Common myeloid progenitor, CD34-positive (primary cell): ENCODE results near the gene IQGAP3.

Source experiments
- CTCF ChIA-PET: fragments of 350-600 bp; sonication (Branson Sonifier 250); formaldehyde crosslinking; loops from one replicate; lab custom pipeline; 2021; ENCODE audit warnings: antibody characterized with exemption; lab: Charles Lee
- POLR2A ChIA-PET: fragments of 350-600 bp; sonication (Branson Sonifier 250); formaldehyde crosslinking; loops from one replicate; lab custom pipeline; 2021; ENCODE audit warnings: antibody characterized with exemption; lab: Charles Lee
- DNase-seq, 3 donors: peaks; one replicate each; pipeline versions ENCODE4 v3.0.0 to v3.0.0-alpha.2; 2013
- H3K27ac ChIP-seq, 2 experiments: 1 replicate in 1 of 2; 2 replicates in 1 of 2; pipeline ENCODE4 v1.7.0; 2013; ENCODE audit warnings: inconsistent platforms in 2 of 2, low read length in 2 of 2, mild to moderate bottlenecking in 2 of 2, low read depth in 1 of 2, moderate library complexity in 1 of 2; ENCODE audit not compliant: severe bottlenecking in 2 of 2, insufficient read depth in 1 of 2, poor library complexity in 1 of 2
- H3K27me3 ChIP-seq, 5 experiments: replicated peaks in 2 of 5; 1 replicate in 3 of 5; 2 replicates in 2 of 5; pipeline versions ENCODE4 v1.6.1 to v1.7.0; 2013; ENCODE audit warnings: low read length in 4 of 5, mild to moderate bottlenecking in 2 of 5, moderate library complexity in 2 of 5, inconsistent platforms in 1 of 5; ENCODE audit not compliant: insufficient read depth in 5 of 5, control insufficient read depth in 4 of 5
- H3K36me3 ChIP-seq, 4 experiments: 1 replicate in 2 of 4; 2 replicates in 2 of 4; pipeline versions ENCODE4 v1.6.1 to v1.7.0; 2013; ENCODE audit warnings: low read length in 3 of 4, control low read depth in 1 of 4, mild to moderate bottlenecking in 1 of 4; ENCODE audit not compliant: control insufficient read depth in 4 of 4, insufficient read depth in 4 of 4
- H3K4me1 ChIP-seq, 4 experiments: 1 replicate in 3 of 4; 2 replicates in 1 of 4; pipeline versions ENCODE4 v1.6.1 to v1.7.1; 2013; ENCODE audit warnings: low read length in 3 of 4, mild to moderate bottlenecking in 3 of 4, control low read depth in 1 of 4, inconsistent platforms in 1 of 4, moderate library complexity in 1 of 4; ENCODE audit not compliant: control insufficient read depth in 4 of 4, insufficient read depth in 4 of 4; ENCODE audit errors: control extremely low read depth in 1 of 4
- H3K4me3 ChIP-seq, 7 experiments: 1 replicate in 4 of 7; 2 replicates in 3 of 7; pipeline versions ENCODE4 v1.5.1 to v1.7.0; 2013; ENCODE audit warnings: mild to moderate bottlenecking in 7 of 7, low read length in 6 of 7, moderate library complexity in 6 of 7, inconsistent platforms in 2 of 7, low read depth in 2 of 7, control low read depth in 1 of 7; ENCODE audit not compliant: insufficient read depth in 4 of 7, control insufficient read depth in 1 of 7; ENCODE audit errors: extremely low read depth in 1 of 7
- H3K9me3 ChIP-seq, 5 experiments: 1 replicate in 4 of 5; 2 replicates in 1 of 5; pipeline versions ENCODE4 v1.6.1 to v1.7.1; 2013; ENCODE audit warnings: low read length in 4 of 5, mild to moderate bottlenecking in 2 of 5, inconsistent platforms in 1 of 5, low read depth in 1 of 5, moderate library complexity in 1 of 5; ENCODE audit not compliant: control insufficient read depth in 4 of 5, insufficient read depth in 2 of 5; ENCODE audit errors: control extremely low read depth in 1 of 5
- WGBS: methylation state at CpG from one replicate; pipeline ENCODE4 v1.1.5; 2013; ENCODE audit not compliant: insufficient coverage; 5-methylcytosine and 5-hydroxymethylcytosine counted together

IQGAP3 gene

DNA sequence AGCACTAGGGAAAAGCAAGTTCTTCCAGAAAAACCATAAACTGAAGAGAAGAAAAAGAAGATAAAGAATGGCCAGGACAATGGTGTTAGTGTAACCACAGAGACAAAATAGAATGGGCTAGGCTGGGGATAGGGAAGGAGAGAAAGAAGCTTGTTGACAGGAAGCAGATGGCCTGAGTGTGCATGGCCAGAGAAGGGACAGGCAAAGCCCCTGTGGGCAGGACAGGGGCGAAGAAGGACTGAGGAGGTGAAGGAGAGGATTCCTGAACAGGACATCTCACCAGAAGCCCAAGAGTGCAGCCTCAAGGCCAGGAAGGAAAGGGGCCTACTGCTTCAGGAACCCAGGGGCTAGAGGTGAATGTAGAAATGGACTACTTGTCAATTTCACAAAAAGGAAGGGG, 29.3 kb downstream of the IQGAP3 start:
- Histone ChIP-seq H3K4me3 (no peak overlapping the region), H3K4me1 (peaks cover 0 to 33% (median 19%) of the 10 kb centered on the region in 4 experiments), H3K9me3 (no peaks in the 10 kb centered on the region), H3K27ac (no peak overlapping the region), H3K36me3 (peaks cover 6 to 56% (median 22%) of the 10 kb centered on the region in 4 experiments), H3K27me3 (no peaks in the 10 kb centered on the region)
- POLR2A ChIA-PET = interaction anchor here (0.6 kb wide), 1 partner anchor 12 kb away, joined by 3 read pairs; no protein-coding TSS in a partner anchor
- peak in 2 of 3 donors; percentile 4 to 7 for DNase-seq
- CTCF ChIA-PET = interaction anchor here (0.6 to 1.8 kb wide), 3 partner anchors 12 to 62 kb away, joined by 3 to 6 read pairs (median 5); no protein-coding TSS in a partner anchor
- WGBS = 40% methylated on average over 1 of the region's 1 CpG

DNA sequence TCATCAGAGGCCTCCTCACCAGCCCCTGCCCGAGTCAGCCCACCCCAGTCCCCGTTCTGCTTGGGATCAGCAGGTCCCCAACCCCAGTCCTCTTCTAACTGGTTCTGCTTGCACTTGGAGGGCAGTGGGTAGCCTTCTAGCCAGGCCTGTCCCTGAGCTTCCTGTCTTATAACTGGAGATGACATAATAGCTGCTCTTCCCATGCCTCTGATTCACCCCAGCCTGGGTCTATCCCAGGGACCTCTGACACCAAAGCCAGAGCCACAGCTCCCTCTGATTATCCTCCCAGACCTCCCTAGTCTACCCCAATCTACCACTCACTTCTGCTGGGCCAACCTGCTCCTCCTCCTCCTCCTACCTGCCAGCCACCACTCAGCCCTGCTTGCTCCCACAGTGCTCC, 31.4 kb downstream of the IQGAP3 start:
- H3K27ac ChIP-seq = no peak overlapping the region
- POLR2A ChIA-PET = interaction anchor here (0.9 kb wide), 1 partner anchor 16 kb away, joined by 3 read pairs; no protein-coding TSS in a partner anchor

DNA sequence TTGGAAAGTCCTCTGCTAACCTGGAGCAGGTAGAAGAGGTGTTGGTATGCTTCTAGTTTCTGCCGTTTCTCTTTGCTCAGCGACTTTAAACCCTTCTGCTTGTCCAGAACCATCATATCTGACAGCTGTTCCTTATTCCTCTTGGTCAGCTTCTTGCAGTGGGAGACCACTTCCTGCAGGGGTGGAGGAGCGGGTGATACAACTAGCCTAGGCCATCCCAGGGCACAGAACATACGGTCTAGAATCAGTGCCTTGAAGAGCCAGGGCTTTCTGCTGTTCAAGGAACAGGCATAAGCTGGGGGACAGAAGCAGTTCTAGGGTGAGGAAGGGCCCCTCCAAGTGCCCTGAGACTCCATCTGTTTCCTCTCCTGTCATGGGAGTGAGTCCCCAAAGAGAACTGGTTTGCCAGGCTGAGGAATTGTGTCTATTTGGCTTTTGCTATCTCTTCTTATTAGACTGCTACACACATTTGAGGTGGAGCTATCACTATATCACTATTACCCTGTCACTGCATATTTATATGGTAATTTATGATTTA, 32.5 kb downstream of the IQGAP3 start:
- no peak overlapping the region for H3K4me3 ChIP-seq
- peak overlapping the region in 1 of 2 experiments; percentile 20 for H3K27ac ChIP-seq
- no peaks in the 10 kb centered on the region for H3K27me3 ChIP-seq
- peaks cover 0 to 33% (median 19%) of the 10 kb centered on the region in 4 experiments for H3K4me1 ChIP-seq
- DNase-seq = peak in 2 of 3 donors; percentile 51 to 57
- POLR2A ChIA-PET = interaction anchor here (0.9 kb wide), 1 partner anchor 15 kb away, joined by 3 read pairs; no protein-coding TSS in a partner anchor
- CTCF ChIA-PET = interaction anchor here (0.5 to 2.3 kb wide), 7 partner anchors 8 to 120 kb away, joined by 3 to 9 read pairs (median 4); no protein-coding TSS in a partner anchor
- H3K36me3 ChIP-seq = peaks cover 2 to 57% (median 19%) of the 10 kb centered on the region in 4 experiments
- no peaks in the 10 kb centered on the region for H3K9me3 ChIP-seq
- 0% methylated on average over 2 of the region's 4 CpGs for WGBS

More for the DNA sequence above, 31.4 kb downstream of the IQGAP3 start:
- no peak for DNase-seq
- Histone ChIP-seq H3K4me3 (no peak overlapping the region), H3K27me3 (no peaks in the 10 kb centered on the region), H3K36me3 (peaks cover 2 to 50% (median 15%) of the 10 kb centered on the region in 4 experiments), H3K4me1 (peaks cover 0 to 33% (median 19%) of the 10 kb centered on the region in 4 experiments), H3K9me3 (no peaks in the 10 kb centered on the region)
- CTCF ChIA-PET = interaction anchor here (1.0 to 1.4 kb wide), 4 partner anchors 9 to 119 kb away, joined by 3 to 4 read pairs (median 3); no protein-coding TSS in a partner anchor
- WGBS = 100% methylated on average over 1 of the region's 2 CpGs

DNA sequence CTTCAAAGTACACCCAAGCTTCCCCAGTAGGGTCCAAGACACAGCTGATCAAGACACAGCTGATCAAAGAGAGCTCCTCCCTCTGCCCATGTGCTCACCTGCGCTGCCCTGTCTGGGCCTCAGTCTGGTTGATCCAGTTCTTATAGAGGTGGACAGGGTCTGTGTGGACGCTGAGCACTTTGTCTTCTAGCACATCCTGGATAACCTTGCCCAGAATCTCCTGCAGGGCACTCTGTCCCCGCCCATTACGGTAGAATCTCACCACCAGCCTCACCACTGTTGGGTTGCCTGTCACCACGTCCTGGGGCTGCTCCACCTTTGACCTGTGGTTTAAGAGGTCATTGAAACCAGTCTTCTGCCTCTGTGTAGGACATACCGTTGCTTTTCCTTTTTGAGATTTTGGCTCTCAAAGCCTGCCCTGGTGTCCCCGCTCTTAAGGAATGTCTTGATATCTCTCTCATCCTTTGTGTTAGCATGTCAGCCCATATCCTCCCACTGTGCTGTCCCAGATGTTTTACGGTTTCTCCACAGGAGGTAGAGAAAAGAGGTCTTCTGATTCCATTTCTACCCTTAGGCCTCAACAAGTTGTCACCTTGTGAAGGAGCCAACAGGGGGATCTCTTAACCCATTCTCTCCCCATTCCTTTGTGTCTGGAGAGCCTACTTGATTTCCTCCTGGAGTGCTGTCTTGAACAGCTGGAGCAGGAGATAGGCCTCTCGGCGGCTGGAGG, 33.5 kb downstream of the IQGAP3 start:
- 92% methylated on average over 8 of the region's 10 CpGs for WGBS
- Histone ChIP-seq H3K4me3 (no peak overlapping the region), H3K27ac (no peak overlapping the region), H3K9me3 (no peaks in the 10 kb centered on the region), H3K27me3 (no peaks in the 10 kb centered on the region), H3K36me3 (peaks cover 2 to 61% (median 23%) of the 10 kb centered on the region in 4 experiments), H3K4me1 (peaks cover 0 to 29% (median 19%) of the 10 kb centered on the region in 4 experiments)
- CTCF ChIA-PET = interaction anchor here (1.1 to 2.3 kb wide), 3 partner anchors 11 to 25 kb away, joined by 3 to 9 read pairs (median 3); no protein-coding TSS in a partner anchor
- DNase-seq = no peak
- POLR2A ChIA-PET = no interaction called here

DNA sequence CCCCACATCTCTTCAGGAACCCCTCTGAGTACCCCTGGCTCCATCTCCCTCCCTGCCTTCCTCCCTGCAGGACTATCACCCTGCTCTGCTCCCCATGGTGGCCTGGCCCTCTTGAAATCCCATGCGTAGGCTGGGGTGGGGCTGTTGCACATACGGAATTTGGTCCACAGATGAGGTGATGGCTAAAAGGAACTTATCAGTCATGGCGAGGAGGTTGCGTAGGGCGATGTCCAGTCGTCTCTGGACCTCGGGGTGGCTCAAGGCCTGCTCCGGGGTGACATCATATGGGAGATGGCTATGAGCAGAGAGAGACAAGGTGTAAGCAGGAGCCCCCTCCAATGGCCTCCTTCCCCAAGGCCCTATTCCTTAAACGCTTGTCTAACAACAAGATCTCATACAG, 35.3 kb downstream of the IQGAP3 start:
- Histone ChIP-seq H3K4me1 (peaks cover 0 to 14% (median 11%) of the 10 kb centered on the region in 4 experiments), H3K27me3 (no peaks in the 10 kb centered on the region), H3K4me3 (no peak overlapping the region), H3K9me3 (no peaks in the 10 kb centered on the region), H3K36me3 (peaks cover 2 to 74% (median 33%) of the 10 kb centered on the region in 4 experiments), H3K27ac (no peak overlapping the region)
- CTCF ChIA-PET = interaction anchor here (0.9 to 1.9 kb wide), 4 partner anchors 18 to 152 kb away, joined by 3 to 5 read pairs (median 4); no protein-coding TSS in a partner anchor
- DNase-seq = no peak
- POLR2A ChIA-PET = no interaction called here
- WGBS = 95% methylated on average over 8 of the region's 9 CpGs

DNA sequence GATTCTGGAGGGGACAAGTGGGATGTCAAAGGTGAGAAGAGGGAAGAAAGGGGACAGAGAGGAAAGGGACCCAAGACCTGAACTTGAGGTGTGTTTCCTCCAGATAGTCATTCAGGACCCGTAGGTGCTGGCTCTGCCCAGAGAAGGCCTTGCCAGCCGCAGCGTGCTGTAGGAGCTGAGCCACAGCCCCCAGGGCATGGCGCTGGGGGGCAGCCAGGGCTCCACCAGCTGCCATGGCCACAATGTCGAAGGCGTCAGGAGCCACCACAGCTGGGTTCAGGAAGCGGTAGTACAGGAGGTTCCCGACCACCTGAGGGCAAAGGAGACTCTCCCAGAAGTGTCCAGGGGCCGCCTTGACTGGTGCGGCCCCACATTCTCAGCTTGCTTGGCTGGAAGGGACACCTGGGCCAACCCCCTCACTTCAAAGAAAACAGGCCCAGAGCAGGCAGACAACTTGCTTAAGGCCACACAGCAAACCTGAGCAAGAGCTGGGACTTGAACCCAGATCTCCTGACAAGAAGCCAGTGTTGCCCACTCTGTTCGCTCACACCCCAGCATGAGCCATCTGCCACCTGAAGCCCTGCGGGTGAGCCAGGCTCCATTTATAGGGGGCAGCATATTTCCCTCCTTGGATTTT, 37.8 kb downstream of the IQGAP3 start:
- Histone ChIP-seq H3K27ac (no peak overlapping the region), H3K4me1 (peaks cover 0 to 2% (median 2%) of the 10 kb centered on the region in 4 experiments), H3K4me3 (no peak overlapping the region), H3K36me3 (peaks cover 8 to 77% (median 44%) of the 10 kb centered on the region in 4 experiments), H3K27me3 (no peaks in the 10 kb centered on the region), H3K9me3 (no peaks in the 10 kb centered on the region)
- ChIA-PET POLR2A (no interaction called here), CTCF (interaction anchor here (1.0 to 1.9 kb wide), 7 partner anchors 10 to 78 kb away, joined by 3 to 6 read pairs (median 4); no protein-coding TSS in a partner anchor)
- DNase-seq = no peak
- WGBS = 98% methylated on average over 12 of the region's 12 CpGs
